GM19438 (cell line): ENCODE measurements around the gene OR4K5.
"Not testable (repeated sequence)": the region's sequence is repeated elsewhere in the genome, so short reads cannot be mapped to it uniquely, and the experiment has no call there.

Experiments
- ATAC-seq: cut with Tn5 transposase; IDR thresholded peaks from one replicate; pipeline ENCODE4 v1.9.1; 2021; ENCODE audit warnings: low read depth; ENCODE audit not compliant: unreplicated experiment

The OR4K5 gene

GRCh38 chr14:19920021-19920657 is at the start of gene OR4K5:
Gene OR4K5, plus strand, starts transcription at chr14:19920607. Its CDS starts 0 bp downstream, at chr14:19920607.
- ATAC-seq, result no peak

GRCh38 chr14:19873178-19873577 is 47.2 kb upstream of the OR4K5 start:
- ATAC-seq, result no peak

- no peak for ATAC-seq
Observed at GRCh38 chr14:19874842-19875241, 45.6 kb upstream of the OR4K5 start, which contains the start of gene OR4K2. Gene OR4K2, plus strand, starts transcription at chr14:19875142. Its CDS starts 1,126 bp downstream, at chr14:19876268.

GRCh38 chr14:19878029-19878642 is 42.3 kb upstream of the OR4K5 start:
- ATAC-seq, result no peak

- no peak for ATAC-seq
Observed at GRCh38 chr14:19895282-19895681, 25.1 kb upstream of the OR4K5 start.

GRCh38 chr14:19900999-19901398 is 19.4 kb upstream of the OR4K5 start:
- no peak for ATAC-seq

- ATAC-seq, result no peak
Observed at GRCh38 chr14:19902409-19902808, 18.0 kb upstream of the OR4K5 start.

GRCh38 chr14:19906665-19907064 is 13.7 kb upstream of the OR4K5 start:
- ATAC-seq, result no peak

GRCh38 chr14:19911114-19911513 is 9.3 kb upstream of the OR4K5 start:
- no peak for ATAC-seq

- ATAC-seq, result no peak
Observed at GRCh38 chr14:19917243-19917642, 3.2 kb upstream of the OR4K5 start.

GRCh38 chr14:19917955-19918518 is 2.4 kb upstream of the OR4K5 start:
- ATAC-seq, result no peak

- ATAC-seq, result no peak
Observed at GRCh38 chr14:19918553-19919264, 1.7 kb upstream of the OR4K5 start.

- ATAC-seq, result no peak
Observed at GRCh38 chr14:19930617-19931016, 10.2 kb downstream of the OR4K5 start, which contains the start of gene OR4K1. Gene OR4K1, plus strand, starts transcription at chr14:19930917. Its CDS starts 4,750 bp downstream, at chr14:19935667.

- ATAC-seq, result no peak
Observed at GRCh38 chr14:19941668-19942067, 21.3 kb downstream of the OR4K5 start.

- ATAC-seq, result no peak
Observed at GRCh38 chr14:19947413-19948090, 27.1 kb downstream of the OR4K5 start.

- no peak for ATAC-seq
Observed at GRCh38 chr14:19949218-19949617, 28.8 kb downstream of the OR4K5 start.

GRCh38 chr14:19969735-19970134 is 49.3 kb downstream of the OR4K5 start:
- not testable (repeated sequence) for ATAC-seq
